Astrocyte (in vitro differentiated cells and primary cell): ENCODE data around the gene SETD1A.

ENCODE experiments used
- CTCF ChIP-seq: IDR thresholded peaks from 2 replicates; pipeline ENCODE4 v1.5.1; 2011; ENCODE audit warnings: low read depth, mild to moderate bottlenecking, inconsistent platforms, low read length, moderate library complexity; ENCODE audit not compliant: insufficient read depth
- EZH2 ChIP-seq: IDR thresholded peaks from 2 replicates; pipeline ENCODE4 v1.6.1; 2012; ENCODE audit warnings: mild to moderate bottlenecking, low read length, inconsistent platforms; ENCODE audit not compliant: insufficient read depth

GRCh38 chr16:30983289-30983889, 25.8 kb downstream of the SETD1A start:
- TF ChIP-seq CTCF = no peak
- no peak for TF ChIP-seq EZH2
